Stimulated activated CD8-positive, alpha-beta memory T cell treated with anti-CD3 and anti-CD28 coated beads, Interleukin-4, amount 100 ng/mL, for 4 hours (primary cell): ENCODE data around the gene TOM1L2.
"Not testable (repeated sequence)": the region's sequence is repeated elsewhere in the genome, so short reads cannot be mapped to it uniquely, and the experiment has no call there.

Source experiments
- DNase-seq, 2 donors: peaks; one replicate each; pipeline ENCODE4 v3.0.0-alpha.2; 2020; ENCODE audit warnings: low read depth in 2 of 2, low spot score in 1 of 2

TOM1L2 gene

GRCh38 chr17:17971431-17972125, 622 bp downstream of the TOM1L2 start:
- DNase-seq: peak in 1 of 2 donors; percentile 6

GRCh38 chr17:17970699-17971430, 1.3 kb downstream of the TOM1L2 start:
- no peak for DNase-seq

- DNase-seq: no peak
Measured at GRCh38 chr17:17966399-17966798, 5.8 kb downstream of the TOM1L2 start.

GRCh38 chr17:17965152-17965721, 7.0 kb downstream of the TOM1L2 start:
- DNase-seq: no peak

- DNase-seq: no peak
Measured at GRCh38 chr17:17964710-17965109, 7.5 kb downstream of the TOM1L2 start.

- DNase-seq: no peak
Measured at GRCh38 chr17:17963694-17964436, 8.3 kb downstream of the TOM1L2 start.

GRCh38 chr17:17963066-17963465, 9.1 kb downstream of the TOM1L2 start:
- DNase-seq: no peak

- no peak for DNase-seq
Measured at GRCh38 chr17:17960500-17961030, 11.6 kb downstream of the TOM1L2 start.

GRCh38 chr17:17959520-17960361, 12.5 kb downstream of the TOM1L2 start:
- DNase-seq: no peak

GRCh38 chr17:17958982-17959381, 13.2 kb downstream of the TOM1L2 start:
- no peak for DNase-seq

- DNase-seq: no peak
Measured at GRCh38 chr17:17957584-17957916, 14.7 kb downstream of the TOM1L2 start.

- not testable (repeated sequence) for DNase-seq
Measured at GRCh38 chr17:17955790-17956341, 16.3 kb downstream of the TOM1L2 start.

GRCh38 chr17:17954079-17954478, 18.1 kb downstream of the TOM1L2 start:
- DNase-seq: no peak

GRCh38 chr17:17952691-17953090, 19.5 kb downstream of the TOM1L2 start:
- no peak for DNase-seq

- DNase-seq: no peak
Measured at GRCh38 chr17:17951524-17951923, 20.7 kb downstream of the TOM1L2 start.

GRCh38 chr17:17950806-17951205, 21.4 kb downstream of the TOM1L2 start:
- no peak for DNase-seq

- DNase-seq: no peak
Measured at GRCh38 chr17:17950347-17950746, 21.9 kb downstream of the TOM1L2 start.

GRCh38 chr17:17947966-17948365, 24.2 kb downstream of the TOM1L2 start:
- DNase-seq: no peak

GRCh38 chr17:17947309-17947708, 24.9 kb downstream of the TOM1L2 start:
- no peak for DNase-seq

- DNase-seq: no peak
Measured at GRCh38 chr17:17946093-17946492, 26.1 kb downstream of the TOM1L2 start.
